Activated CD8-positive, alpha-beta memory T cell treated with anti-CD3 and anti-CD28 coated beads, Interleukin-2, amount 50 U/mL, for 1 hour (primary cell): ENCODE measurements around the gene PHACTR3.

Experiments used
- DNase-seq: peaks from one replicate; pipeline ENCODE4 v3.0.0-alpha.2; 2020; ENCODE audit errors: extremely low read depth

PHACTR3 gene

DNA sequence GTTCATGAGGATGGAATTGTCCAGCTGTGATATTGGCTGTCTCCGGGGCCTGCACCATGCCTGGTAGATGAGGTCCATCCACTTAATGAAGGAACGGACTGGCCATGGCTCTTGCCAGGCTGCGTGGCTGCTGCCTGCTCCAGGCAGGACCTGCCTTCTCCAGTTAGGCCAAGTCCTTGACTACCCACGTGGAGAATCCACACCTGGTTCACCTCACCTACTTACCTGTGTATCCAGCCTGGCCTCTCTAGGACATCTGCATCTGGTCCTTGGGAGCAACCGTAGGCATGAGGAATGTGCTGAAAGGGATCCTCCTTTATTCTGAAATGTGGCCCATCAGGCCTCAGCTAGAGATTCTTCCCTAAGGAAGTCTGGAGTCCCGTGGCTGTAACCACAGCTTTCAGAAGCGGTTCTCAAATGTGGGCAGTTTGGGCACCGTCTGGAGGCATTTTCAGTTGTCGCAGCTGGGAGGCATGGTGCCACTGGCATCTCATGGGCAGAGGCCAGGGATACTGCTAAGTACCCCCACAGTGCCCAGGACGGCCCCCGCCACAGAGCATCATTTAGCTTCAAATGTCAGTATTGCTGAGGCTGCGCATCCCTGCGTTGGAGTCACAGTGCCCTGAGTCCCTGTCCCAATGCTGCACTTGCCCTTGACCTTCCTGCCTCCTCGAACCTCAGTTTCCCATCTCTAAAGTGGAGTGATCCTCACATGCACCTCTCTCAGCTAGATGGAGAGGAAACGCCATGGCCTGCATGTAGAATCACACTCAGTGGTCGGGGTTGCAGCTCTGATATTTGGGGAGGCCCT lies 67.5 kb downstream of the PHACTR3 start:
- no peak for DNase-seq

DNA sequence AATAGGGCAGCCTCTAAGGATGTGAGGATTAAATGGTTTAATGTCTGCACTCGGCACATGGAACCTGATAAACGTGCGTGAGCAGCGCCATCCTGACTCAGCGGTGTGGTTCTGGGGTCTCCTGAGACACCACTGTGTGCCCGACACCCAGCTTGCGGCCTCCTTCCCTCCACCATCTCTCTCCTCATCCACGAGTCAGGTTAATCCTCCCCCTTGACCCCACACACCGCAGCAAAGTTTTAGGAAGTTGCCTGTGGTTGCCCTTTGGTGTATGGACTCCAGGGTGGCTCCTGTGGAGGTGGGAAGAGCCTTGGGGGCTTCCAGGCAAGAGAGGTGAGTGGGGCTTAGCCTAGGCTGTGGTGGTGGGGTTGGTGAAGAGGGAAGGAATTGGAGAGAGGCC lies 68.2 kb downstream of the PHACTR3 start:
- no peak for DNase-seq

DNA sequence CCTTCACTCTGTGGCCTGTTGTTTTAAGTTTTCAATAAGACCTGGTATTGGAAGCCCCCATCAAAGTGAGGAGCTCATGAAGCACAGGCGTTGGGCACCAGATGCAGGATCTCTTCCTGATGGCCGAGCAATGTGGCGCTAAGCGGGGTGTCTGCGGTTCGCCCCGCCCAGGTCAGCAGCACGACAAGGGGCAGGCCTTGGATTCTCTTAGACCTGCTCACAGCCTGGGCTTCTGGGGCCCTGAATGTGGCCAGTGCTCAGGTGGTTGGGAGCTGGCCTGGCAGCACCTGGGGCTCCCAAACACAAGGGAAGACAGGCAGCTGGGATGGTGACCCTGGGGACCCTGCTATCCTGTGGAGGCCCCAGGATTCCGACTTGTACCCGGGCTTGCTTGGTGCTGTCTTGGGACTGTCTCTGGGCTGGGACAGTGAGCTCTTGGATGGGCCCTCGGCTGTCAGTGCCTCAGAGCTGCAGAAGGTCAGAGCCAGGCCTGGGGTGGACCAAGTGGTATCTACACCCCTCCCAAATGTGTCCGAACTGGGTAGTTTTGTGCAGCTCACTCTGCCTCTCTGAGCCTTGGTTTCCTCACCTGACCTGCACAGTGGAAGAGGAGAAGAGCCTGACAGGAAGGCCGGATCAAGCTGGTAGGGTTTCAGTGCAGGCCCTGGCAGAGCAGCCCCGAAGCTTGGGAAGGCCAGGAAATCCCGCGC lies 69.1 kb downstream of the PHACTR3 start:
- DNase-seq, result no peak

DNA sequence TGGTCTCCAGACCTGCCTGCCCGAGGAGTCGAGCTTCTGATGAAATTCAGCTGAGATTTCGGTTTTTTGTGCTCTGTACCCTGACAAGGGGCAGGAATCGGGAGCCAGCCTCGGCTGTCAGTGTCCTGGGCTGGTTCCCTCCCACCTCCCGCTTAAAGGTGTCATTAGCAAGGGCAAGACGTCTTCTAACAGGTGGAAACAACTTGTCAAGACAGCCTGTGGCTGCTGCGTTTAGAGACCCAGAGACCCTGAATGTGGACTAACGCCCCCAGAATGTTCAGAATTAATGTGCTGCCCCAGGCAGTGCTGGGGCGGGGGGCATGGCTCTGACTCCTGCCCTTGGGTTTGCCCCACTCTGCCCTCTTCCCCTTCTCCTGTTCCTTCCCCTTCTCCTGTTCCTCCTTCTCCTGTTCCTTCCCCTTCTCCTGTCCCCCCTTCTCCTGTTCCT lies 69.7 kb downstream of the PHACTR3 start:
- no peak for DNase-seq

DNA sequence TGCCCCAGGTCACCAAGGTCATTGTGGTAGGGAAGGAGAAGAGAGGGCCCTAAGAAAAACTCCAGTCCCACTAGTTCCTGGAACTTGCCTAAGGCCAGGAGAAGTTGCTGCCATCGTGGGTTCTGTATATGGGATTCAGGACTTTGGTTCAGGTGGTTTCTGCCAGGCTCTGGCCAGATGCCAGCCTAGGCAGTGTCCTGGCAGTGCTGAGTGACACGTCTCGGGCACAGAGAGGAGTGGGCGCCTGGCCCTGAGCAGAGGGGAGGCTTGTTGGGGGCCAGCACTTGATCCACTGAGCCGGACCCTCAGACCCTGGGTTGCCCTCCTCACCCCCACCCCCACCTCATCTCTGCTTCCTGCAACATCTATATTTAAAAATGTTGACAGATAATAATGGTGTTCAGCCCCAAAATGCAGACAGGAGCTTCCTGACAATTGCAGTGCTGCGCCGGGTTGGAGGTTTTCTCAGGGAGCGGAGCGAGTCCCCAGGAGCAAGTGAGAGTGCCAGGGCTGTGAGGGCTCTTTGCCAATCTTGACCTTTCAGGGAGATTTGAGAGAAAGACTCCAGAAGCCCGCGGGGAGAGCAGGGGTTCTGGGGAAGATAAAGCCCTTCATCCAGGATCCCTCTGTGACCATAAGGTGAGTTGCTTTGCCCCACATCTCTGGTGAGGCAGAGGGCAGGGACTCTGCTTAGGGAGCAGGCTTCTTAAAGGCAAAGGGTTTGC lies 71.9 kb downstream of the PHACTR3 start:
- no peak for DNase-seq

DNA sequence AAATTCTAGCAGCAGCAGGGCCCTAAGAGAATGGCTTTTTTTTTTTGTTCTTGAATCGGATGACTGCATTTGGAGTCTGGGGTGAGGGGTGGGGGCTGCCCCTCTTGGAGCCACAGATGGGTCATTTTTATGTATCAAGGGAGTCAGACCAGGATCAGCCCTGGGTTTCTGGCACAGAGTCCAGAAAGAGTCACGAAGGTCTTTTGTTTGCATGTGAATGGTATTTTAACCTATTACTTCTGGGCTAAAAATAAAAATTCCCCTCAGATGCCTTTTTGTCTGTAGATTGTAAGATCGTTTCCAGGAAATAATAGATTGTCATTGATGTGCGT lies 72.5 kb downstream of the PHACTR3 start:
- no peak for DNase-seq

DNA sequence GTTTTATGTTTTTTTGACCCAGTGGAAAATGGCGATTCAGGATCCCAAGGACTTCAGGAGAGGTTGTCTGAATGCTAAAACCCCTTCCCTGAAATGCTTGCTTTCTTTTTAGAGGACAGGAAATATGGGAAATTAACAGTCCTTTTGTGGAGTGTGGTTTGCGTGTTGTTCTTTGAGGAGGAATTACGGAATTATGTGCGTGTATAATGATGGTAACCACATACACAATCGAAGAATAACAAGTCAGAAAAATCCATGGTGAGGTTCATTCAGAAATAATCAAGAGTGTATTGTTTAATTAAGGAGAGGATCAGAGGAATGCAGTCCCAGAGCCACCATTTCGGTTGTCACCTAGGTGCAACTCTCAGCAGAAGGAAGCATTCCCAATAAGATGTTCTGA lies 73.2 kb downstream of the PHACTR3 start:
- DNase-seq, result no peak

DNA sequence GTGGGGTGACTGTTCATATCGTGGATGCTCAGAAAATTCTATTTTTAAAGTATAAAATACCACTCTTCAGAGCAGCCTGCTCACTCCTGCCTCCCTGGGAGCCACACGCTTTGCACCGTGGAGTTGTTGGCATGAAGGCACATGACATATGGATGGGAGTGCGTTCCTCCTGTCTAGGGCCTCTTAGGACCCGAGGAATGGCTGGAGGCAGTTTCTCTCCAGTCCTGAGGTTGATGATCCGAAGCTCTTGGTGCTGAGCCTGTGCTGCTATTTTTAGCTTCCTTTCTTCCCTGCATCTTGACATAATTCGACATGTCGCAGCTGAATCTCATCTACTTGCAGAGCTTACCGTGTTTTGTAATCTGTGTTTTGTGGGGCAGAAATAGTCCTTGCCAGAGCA lies 73.9 kb downstream of the PHACTR3 start:
- DNase-seq, result no peak

DNA sequence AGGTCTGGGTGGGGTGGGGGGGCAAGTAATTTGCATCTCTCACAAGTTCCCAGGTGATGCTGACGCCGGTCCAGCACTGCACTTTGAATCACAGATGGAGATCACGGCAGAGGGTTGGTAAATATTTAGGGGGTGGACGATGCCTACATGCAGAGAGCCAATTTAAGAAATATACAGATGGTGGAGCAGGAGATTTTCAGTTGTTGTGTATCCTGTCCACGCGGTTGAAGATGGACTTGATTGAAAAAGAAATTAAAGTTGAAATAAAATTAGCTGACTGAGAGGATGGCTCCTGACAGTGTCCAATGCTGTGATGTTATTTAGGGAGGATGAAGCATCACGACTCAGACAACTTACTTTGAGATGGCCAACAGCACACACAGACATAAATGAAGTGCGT lies 74.6 kb downstream of the PHACTR3 start:
- DNase-seq, result no peak

DNA sequence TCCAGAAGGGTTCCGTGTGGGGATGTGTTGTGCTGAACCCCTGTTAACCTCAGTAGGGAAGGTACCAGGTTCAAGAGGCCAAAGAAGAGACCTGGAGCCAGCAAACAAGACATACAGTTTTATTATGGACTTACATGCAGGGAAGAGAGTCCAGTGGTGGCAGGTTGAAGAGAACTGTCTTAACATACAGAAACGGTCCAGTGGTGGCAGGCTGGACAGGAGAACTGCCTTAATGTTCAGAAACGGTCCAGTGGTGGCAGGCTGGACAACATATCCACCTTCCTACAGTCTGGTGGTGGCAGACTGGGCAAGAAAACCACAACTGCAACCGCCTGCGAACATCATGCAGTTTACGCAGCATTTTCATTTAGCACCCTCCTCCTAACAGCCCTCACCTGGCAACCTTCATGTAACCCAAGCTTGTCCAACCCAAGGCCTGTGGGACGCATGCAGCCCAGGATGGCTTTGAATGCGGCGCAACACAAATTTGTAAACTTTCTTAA lies 75.9 kb downstream of the PHACTR3 start:
- DNase-seq, result no peak

DNA sequence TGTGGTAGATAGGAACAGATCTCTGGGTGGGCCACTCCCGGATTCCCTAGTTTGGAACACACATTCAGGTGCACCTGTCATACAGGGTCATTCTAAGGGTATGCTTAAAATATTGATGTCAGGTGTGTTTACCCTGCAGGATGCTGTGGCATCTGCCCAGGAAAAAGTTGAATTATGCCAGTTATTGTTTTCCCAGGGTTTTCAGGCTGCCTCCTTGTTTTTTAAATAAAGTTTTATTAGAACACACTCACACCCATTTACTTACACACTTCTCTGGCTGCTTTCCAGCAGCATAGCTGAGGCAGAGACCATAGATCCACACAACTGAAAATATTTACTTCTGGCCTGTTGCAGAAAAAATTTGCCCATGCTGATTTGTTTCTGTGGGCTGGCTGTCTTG lies 76.5 kb downstream of the PHACTR3 start:
- no peak for DNase-seq

DNA sequence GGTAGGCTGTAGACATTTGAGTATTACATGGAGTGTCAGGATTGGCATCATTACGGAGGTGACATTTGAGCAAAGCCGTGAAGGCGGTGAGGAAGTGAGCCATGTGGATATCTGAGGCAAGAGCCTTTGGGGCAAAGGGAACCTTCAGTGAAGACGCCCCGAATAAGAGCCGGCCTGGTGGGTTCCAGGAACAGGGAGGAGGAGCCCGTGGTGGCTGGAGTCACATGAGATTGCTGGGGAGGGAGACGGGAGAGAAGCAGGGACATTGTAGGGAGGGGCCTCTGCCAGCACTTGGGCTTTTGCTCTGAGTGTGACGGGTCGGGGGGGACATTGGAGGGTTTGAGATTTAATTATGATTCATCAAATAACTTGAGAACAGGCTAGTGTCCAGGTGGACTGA lies 78.3 kb downstream of the PHACTR3 start:
- no peak for DNase-seq

DNA sequence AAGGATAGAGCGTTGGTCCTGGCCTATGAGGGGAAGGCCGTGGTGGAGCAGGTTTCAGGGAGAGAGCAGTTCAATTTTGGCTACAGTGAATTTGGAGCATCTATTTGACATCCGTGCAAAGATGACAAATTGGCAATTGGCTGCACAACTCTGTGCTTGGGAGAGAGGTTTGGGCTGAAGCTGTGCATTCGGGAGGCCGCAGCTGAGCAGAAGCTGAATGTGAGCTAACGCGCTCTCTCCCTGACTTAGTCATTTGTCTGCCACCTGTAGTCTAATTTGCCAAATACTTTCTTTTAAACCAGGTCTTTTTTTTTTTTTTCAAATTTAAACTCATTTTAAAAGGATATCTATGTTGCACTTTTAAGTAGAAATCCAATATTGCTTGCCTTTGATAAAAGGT lies 78.8 kb downstream of the PHACTR3 start:
- DNase-seq, result no peak

DNA sequence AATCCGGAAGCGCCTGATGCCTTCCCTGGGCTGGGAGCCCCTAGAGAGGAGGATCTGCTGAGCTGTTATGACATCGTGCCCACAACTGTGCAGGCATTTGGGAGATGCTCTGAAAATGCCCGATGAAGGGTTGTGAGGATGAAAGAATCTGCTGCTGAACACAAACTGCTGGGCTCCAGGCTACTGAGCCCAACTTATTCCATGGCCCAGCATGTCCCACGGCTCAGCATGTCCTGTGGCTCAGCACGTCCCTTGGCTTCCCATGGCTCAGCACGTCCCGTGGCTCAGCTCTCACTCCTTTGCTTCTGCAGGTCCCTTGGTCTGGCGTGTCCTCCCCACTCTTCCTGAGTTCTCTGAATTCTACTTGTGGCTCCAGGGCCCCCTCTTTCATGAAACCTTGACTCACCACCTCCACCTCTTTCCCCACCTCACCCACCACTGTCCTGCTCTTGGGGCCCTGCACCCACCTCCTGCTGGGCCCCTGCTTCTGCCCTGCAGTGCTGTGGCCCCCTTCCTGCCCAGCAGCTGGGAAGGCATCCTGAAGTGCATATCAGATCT lies 80.4 kb downstream of the PHACTR3 start:
- no peak for DNase-seq

DNA sequence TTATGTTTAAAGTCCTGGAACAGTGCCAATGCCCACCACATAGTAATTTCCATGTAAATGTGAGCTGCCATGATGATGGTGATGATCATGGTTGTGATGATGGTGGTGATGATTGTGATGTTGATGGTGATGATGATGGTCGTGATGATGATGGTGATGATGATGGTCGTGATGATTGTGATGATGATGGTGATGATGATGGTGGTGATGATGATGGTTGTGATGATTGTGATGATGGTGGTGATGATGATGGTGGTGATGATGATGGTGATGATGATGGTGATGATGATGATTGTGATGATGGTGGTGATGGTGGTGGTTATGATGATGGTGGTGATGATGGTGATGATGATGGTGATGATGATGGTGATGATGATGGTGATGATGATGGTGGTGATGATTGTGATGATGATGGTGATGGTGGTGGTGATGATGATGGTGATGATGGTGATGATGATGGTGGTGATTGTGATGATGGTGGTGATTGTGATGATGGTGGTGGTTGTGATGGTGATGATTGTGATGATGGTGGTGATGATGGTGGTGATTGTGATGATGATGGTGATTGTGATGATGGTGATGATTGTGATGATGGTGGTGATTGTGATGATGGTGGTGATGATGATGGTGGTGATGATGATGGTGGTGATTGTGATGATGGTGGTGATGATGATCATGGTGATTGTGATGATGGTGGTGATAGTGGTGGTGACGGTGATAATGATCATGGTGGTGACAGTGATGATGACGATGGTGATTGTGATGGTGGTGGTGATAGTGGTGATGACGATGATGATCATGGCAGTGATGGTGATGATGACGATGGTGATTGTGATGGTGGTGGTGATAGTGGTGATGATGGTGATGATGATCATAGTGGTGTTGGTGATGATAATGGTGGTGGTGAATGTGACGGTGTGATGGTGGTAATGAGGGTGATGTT lies 82.3 kb downstream of the PHACTR3 start:
- no peak for DNase-seq

DNA sequence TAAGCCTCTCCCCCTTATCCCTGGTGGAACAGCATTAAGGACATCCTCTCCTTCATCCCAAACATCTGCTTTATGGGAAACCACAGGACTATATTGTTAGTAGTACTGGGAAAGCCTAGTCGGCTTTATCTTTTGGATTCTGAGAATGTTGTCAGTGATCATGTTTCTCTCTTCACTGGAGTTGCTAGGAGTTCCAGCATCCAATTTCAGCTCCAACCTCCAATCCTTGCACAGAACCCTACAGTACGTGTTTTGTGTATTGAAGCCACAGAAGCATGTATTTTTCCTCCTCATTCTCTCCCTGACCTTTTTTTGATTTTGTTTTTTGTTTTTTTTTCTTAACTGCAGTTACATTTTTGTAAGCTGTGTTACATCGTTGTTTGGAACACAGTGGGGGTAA lies 84.0 kb downstream of the PHACTR3 start:
- no peak for DNase-seq

DNA sequence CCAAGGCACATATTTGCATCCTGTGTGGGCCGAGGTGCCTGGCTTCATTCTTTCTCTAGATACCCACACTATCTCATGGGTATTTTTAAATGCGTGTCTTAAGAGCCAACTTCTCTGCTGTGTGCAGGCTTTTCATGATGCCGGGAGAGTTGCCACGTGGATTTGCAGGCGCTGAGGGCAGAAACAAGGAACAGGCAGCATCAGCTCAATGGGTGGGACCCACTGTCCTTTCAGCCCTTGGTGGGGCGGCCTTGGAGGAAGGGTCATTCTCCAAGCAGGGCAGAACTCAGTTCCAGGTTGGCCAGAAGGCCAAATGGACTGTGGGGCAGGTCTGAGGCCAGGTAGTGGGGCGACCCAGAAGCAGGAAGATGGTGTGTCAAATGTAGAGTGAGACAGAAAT lies 84.7 kb downstream of the PHACTR3 start:
- DNase-seq, result no peak

DNA sequence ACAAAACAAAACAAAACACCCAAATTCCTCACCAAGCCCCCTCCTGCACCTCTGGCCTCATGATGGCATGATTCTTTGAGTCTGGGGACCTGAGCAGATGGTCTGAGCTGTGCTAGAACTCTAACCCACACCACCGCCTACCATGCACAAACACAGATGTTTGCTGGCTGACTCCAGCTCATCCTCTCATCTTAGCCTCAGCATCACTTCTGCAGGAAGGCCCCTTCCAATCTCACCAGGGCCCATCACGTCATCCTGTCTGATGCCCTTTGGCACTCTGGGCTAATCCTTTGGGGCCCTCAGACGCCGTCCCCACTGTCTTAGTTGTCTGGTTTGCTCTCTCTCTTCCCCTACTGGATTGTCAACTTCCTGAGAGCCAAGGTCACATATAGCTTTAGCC lies 85.8 kb downstream of the PHACTR3 start:
- DNase-seq, result no peak

DNA sequence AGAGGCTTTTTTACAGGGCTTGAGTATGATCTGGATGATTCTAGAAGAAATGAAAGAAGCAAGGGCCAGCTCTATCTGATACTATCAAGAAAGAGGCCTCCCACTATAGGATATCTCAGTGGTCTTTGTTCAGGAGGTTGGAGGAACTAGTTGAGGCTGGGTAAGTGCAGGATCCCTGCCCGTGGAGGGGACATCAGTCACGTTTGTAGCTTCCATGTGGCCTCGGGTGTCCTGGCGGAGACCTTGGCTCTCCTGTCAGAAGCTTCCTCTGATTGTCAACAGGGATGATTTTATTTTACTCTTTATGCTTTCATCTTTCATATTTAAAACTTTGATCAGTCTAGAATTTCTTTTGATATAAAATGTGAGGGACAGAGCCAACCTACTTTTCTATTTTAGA lies 86.6 kb downstream of the PHACTR3 start:
- no peak for DNase-seq

DNA sequence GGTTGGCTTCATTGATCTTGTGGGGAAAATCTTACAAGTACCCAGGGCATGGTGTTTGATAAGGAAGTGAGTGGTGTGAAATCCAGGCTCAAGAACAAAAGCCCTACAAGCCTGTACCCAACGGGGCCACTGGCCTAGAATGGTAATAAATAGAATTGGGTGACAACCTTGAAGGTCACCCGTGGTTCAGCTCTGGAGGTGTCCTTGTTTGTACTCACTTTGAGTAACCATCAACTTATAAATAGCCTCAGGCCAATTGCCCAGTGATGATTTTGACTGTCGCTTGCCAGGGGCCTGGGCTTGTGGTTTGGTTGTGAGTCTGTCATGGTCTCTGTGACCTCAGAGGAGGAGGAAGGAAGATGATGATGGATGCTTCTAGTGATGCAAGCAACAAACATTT lies 87.8 kb downstream of the PHACTR3 start:
- DNase-seq, result no peak

DNA sequence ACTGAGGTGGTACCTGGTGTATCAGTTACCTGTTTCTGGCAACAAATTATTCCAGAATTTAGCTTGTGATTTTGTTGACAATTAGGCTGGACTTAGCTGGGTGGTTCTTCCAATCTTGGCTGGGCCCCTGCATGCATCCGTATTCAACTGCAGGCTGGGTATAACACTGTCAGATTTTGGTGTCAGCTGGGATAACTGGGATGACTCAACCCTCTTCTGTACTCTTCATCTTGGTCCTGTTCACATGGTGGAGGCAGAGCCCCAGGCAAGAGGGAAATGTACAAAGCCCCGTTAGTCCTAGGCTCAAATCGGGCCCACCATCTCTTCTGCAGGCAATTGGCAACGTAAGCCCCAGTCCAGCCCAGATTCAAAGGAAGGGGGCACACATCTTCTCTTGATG lies 89.2 kb downstream of the PHACTR3 start:
- DNase-seq, result no peak
